ENCODE results near the gene CST3.

CST3 gene

GRCh38 chr20:23669866-23670265, 32.1 kb upstream of the CST3 start:
- in situ Hi-C loops (cut with MboI; ENCODE audit: low sequenced_read_pairs, unreplicated experiment) = no loop called here
- no peak for TF ChIP-seq CTCF (IDR thresholded peaks at IDR 0.05; ENCODE audit: borderline replicate concordance, control extremely low read depth, extremely low read depth, insufficient read depth, missing control alignments)
- DNase-seq (ENCODE audit: low spot score) = no peak

GRCh38 chr20:23669327-23669726, 31.6 kb upstream of the CST3 start:
- in situ Hi-C loops (cut with MboI; ENCODE audit: low sequenced_read_pairs, unreplicated experiment) = no loop called here
- TF ChIP-seq CTCF (IDR thresholded peaks at IDR 0.05; ENCODE audit: borderline replicate concordance, control extremely low read depth, extremely low read depth, insufficient read depth, missing control alignments) = no peak
- no peak for DNase-seq (ENCODE audit: low spot score)

- in situ Hi-C loops (cut with MboI; ENCODE audit: low sequenced_read_pairs, unreplicated experiment) = no loop called here
- peak; percentile 66 for DNase-seq (ENCODE audit: low spot score)
- TF ChIP-seq CTCF (IDR thresholded peaks at IDR 0.05; ENCODE audit: borderline replicate concordance, control extremely low read depth, extremely low read depth, insufficient read depth, missing control alignments) = peak; percentile 77
Observed at GRCh38 chr20:23668477-23668951, 30.8 kb upstream of the CST3 start.

- TF ChIP-seq CTCF (IDR thresholded peaks at IDR 0.05; ENCODE audit: borderline replicate concordance, control extremely low read depth, extremely low read depth, insufficient read depth, missing control alignments) = no peak
- in situ Hi-C loops (cut with MboI; ENCODE audit: low sequenced_read_pairs, unreplicated experiment) = no loop called here
- DNase-seq (ENCODE audit: low spot score) = no peak
Observed at GRCh38 chr20:23667666-23668065, 29.9 kb upstream of the CST3 start.

GRCh38 chr20:23666698-23667097, 28.9 kb upstream of the CST3 start:
- TF ChIP-seq CTCF (IDR thresholded peaks at IDR 0.05; ENCODE audit: borderline replicate concordance, control extremely low read depth, extremely low read depth, insufficient read depth, missing control alignments) = no peak
- in situ Hi-C loops (cut with MboI; ENCODE audit: low sequenced_read_pairs, unreplicated experiment) = no loop called here
- no peak for DNase-seq (ENCODE audit: low spot score)

- in situ Hi-C loops (cut with MboI; ENCODE audit: low sequenced_read_pairs, unreplicated experiment) = no loop called here
- no peak for DNase-seq (ENCODE audit: low spot score)
Observed at GRCh38 chr20:23666189-23666588, 28.4 kb upstream of the CST3 start.

More at GRCh38 chr20:23666189-23666588, 28.4 kb upstream of the CST3 start:
- TF ChIP-seq CTCF (IDR thresholded peaks at IDR 0.05; ENCODE audit: borderline replicate concordance, control extremely low read depth, extremely low read depth, insufficient read depth, missing control alignments) = no peak

Data from GM13976 (cell line).